Ascending aorta (tissue), 2 donors: Measurements from ENCODE around the gene PTPRK. TPM values are rescaled to one million over a fixed set of nuclear protein-coding genes. Genes with fewer than 3 reads are reported as not detected.

Source experiments
- DNase-seq, 2 donors: peaks; one replicate each; pipeline ENCODE4 v3.0.0-alpha.2; 2019; ENCODE audit warnings: low spot score in 2 of 2
- H3K27ac ChIP-seq, 2 donors: fragments of 200-600 bp; sonication (generic); one replicate each; pipeline ENCODE4 v1.5.1; 2016 to 2017; ENCODE audit warnings: mild to moderate bottlenecking in 1 of 2
- H3K27me3 ChIP-seq: fragments of 200-600 bp; sonication (generic); one replicate; pipeline ENCODE4 v1.5.1; 2017
- H3K36me3 ChIP-seq, 2 donors: fragments of 200-600 bp; sonication (generic); one replicate each; pipeline ENCODE4 v1.5.1; 2016
- H3K4me1 ChIP-seq, 2 donors: fragments of 200-600 bp; sonication (generic); one replicate each; pipeline ENCODE4 v1.5.1; 2016 to 2017; ENCODE audit warnings: mild to moderate bottlenecking in 1 of 2
- H3K4me3 ChIP-seq, 2 donors: fragments of 200-600 bp; sonication (generic); one replicate each; pipeline ENCODE4 v1.5.1; 2016 to 2017; ENCODE audit warnings: mild to moderate bottlenecking in 1 of 2
- H3K9me3 ChIP-seq, 2 donors: fragments of 200-600 bp; sonication (generic); one replicate each; pipeline ENCODE4 v1.5.1; 2016
- intact Hi-C: fragments of 100-400 bp; cut with DNase I; formaldehyde crosslinking; loops from one replicate; pipeline ENCODE4 v1.15.1; 2023
- total RNA-seq: library from RNA; depleted of rRNA; stranded (reverse); fragments of >200 nt; gene quantifications from one replicate; pipeline ENCODE4 v1.1.0, GENCODE V29; 2016
- TF ChIP-seq, protein P1 (sequence below), 3 experiments: fragments of 200-600 bp in 2 of 3; fragments of 450-650 bp in 1 of 3; sonication (generic) in 2 of 3; IDR thresholded peaks; one replicate each; pipeline ENCODE4 v1.5.1; 2016 to 2019; ENCODE audit warnings: antibody characterized with exemption in 3 of 3, mild to moderate bottlenecking in 1 of 3, moderate library complexity in 1 of 3

Gene PTPRK
- total RNA-seq, 1 donor from 2014 or later: 73.1 TPM

DNA sequence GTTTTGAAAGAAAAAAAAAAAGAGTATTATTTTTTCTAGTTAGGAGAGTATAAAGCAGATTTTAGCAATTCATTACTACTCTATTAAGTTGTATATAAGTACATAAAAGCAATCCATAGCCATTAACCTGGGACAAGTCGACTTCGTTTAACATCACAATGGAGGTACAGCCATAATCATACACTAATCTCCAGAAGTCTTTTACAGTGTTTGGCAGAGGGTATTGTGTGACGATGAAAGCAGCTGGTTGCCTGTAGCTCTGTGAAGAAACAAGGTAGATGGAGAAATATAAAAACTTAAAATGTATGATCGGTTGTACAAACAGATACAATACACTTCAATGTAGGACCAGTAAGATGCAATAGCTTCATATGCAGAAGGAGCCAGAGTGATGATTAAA is 543.6 kb downstream of the PTPRK start:
- intact Hi-C loops: no loop called here
- DNase-seq: no peak
- Histone ChIP-seq H3K27me3 (no peaks in the 10 kb centered on the region), H3K27ac (no peak overlapping the region), H3K36me3 (peaks cover 9 to 38% of the 10 kb centered on the region in 2 donors), H3K4me1 (no peaks in the 10 kb centered on the region), H3K4me3 (no peak overlapping the region), H3K9me3 (no peaks in the 10 kb centered on the region)
- TF ChIP-seq, protein P1, sequence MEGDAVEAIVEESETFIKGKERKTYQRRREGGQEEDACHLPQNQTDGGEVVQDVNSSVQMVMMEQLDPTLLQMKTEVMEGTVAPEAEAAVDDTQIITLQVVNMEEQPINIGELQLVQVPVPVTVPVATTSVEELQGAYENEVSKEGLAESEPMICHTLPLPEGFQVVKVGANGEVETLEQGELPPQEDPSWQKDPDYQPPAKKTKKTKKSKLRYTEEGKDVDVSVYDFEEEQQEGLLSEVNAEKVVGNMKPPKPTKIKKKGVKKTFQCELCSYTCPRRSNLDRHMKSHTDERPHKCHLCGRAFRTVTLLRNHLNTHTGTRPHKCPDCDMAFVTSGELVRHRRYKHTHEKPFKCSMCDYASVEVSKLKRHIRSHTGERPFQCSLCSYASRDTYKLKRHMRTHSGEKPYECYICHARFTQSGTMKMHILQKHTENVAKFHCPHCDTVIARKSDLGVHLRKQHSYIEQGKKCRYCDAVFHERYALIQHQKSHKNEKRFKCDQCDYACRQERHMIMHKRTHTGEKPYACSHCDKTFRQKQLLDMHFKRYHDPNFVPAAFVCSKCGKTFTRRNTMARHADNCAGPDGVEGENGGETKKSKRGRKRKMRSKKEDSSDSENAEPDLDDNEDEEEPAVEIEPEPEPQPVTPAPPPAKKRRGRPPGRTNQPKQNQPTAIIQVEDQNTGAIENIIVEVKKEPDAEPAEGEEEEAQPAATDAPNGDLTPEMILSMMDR (IDR thresholded peaks at IDR 0.05): no peak

DNA sequence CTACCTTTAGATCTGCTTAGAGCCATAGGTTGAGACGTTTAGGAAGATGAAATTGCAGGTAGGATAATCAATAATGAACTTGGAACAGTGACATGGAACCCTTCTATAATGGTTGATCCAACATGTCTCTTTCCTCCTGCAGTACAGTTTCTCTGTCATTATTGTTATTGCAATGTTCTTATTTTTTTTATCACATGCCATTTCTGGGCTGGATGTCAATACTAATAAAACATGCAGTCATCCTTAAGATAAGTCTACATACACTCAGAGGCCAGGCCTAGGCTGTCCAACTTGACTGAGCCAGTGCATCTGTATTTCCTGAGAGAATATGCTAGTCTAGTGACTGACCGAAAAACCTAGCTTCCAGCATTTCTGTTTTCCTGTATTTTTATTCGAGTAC is 544.3 kb downstream of the PTPRK start:
- no peaks in the 10 kb centered on the region for H3K4me1 ChIP-seq
- no peaks in the 10 kb centered on the region for H3K27me3 ChIP-seq
- H3K4me3 ChIP-seq: no peak overlapping the region
- TF ChIP-seq, protein P1 (IDR thresholded peaks at IDR 0.05): no peak
- H3K9me3 ChIP-seq: no peaks in the 10 kb centered on the region
- H3K36me3 ChIP-seq: peaks cover 6 to 31% of the 10 kb centered on the region in 2 donors
- no peak for DNase-seq
- H3K27ac ChIP-seq: no peak overlapping the region
- intact Hi-C loops: no loop called here

DNA sequence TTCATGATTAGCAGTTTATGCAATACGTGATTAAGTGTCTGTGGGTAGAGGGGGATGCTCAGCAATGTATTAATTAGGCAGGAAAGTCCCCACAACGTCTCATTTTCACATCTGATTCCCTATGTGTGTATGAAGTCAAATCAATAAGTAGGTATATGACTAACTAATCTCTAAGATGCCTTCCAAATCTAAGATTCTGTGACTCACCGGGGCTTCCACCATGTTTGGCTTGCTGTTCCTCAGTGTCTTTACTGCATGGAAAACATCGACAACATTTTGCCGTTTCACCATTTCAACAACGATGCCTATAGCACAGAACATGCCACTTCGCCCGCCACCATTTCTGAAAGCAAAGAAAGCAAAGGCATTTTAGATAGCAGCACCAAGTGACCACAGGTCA is 547.6 kb downstream of the PTPRK start:
- Histone ChIP-seq H3K9me3 (no peaks in the 10 kb centered on the region), H3K4me1 (no peaks in the 10 kb centered on the region), H3K27me3 (no peaks in the 10 kb centered on the region), H3K4me3 (no peak overlapping the region), H3K27ac (no peak overlapping the region), H3K36me3 (peaks cover 6 to 23% of the 10 kb centered on the region in 2 donors)
- DNase-seq: no peak
- intact Hi-C loops: no loop called here
- TF ChIP-seq, protein P1 (IDR thresholded peaks at IDR 0.05): no peak

DNA sequence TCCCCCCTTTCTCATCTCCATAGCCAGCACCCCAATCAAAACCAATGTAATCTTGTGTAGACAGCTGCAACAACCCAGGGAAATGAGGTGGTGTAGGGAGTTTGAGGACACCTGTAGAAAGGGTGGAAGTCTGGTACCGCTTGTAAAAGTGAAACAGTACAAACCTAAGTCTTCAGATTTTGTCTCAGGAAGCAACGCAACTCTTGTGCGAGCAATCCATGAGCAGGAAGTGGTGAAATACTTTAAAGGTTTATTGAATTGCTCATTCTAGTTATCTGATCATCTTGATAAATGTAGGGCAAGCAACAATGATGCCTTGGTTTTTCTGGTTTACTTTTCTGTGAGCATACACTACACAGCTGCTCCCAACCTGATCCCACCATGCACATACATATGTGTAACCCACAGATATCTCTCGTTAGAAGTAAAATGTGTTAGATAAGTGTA is 548.4 kb downstream of the PTPRK start:
- Histone ChIP-seq H3K27me3 (no peaks in the 10 kb centered on the region), H3K9me3 (no peaks in the 10 kb centered on the region), H3K36me3 (peaks cover 6 to 25% of the 10 kb centered on the region in 2 donors), H3K4me1 (no peaks in the 10 kb centered on the region), H3K4me3 (no peak overlapping the region), H3K27ac (no peak overlapping the region)
- TF ChIP-seq, protein P1 (IDR thresholded peaks at IDR 0.05): no peak
- intact Hi-C loops: no loop called here
- no peak for DNase-seq

DNA sequence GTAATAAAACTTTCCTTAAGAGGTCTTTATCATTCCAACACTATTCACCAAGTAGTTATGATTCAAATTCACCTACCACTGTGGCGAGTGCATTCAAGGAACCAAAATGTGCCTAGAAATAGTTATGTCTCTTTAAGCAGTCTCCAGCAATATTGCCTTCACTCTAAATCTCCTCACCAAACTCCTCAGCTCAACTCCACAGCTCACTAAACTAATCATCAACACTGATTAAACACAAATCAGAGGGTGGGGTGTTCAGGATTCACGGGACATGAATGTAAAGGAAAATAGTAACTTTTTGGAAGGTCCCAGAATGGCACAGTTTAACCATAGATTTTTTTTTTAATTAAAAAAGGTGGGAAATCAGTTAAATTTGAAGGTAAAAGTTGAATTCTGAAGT is 549.0 kb downstream of the PTPRK start:
- intact Hi-C loops: no loop called here

More for the DNA sequence above, 549.0 kb downstream of the PTPRK start:
- no peaks in the 10 kb centered on the region for H3K4me1 ChIP-seq
- H3K27me3 ChIP-seq: no peaks in the 10 kb centered on the region
- H3K36me3 ChIP-seq: peaks cover 4 to 19% of the 10 kb centered on the region in 2 donors
- TF ChIP-seq, protein P1 (IDR thresholded peaks at IDR 0.05): no peak
- H3K9me3 ChIP-seq: no peaks in the 10 kb centered on the region
- no peak overlapping the region for H3K27ac ChIP-seq
- no peak overlapping the region for H3K4me3 ChIP-seq
- no peak for DNase-seq
